Mammary epithelial cell (primary cell): ENCODE results near the gene CHRD.

ENCODE experiments used
- EZH2 ChIP-seq: IDR thresholded peaks from 2 replicates; pipeline ENCODE4 v1.6.1; 2012; ENCODE audit warnings: low read length, inconsistent platforms, borderline replicate concordance
- TF ChIP-seq, protein P1 (sequence below), 2 donors: IDR thresholded peaks in 1 of 2; conservative IDR thresholded peaks in 1 of 2; 2 replicates each; pipeline ENCODE4 v1.5.1; 2011 to 2012; ENCODE audit warnings: inconsistent platforms in 2 of 2, low read length in 2 of 2, mild to moderate bottlenecking in 2 of 2, control low read depth in 1 of 2, low read depth in 1 of 2; ENCODE audit not compliant: insufficient read depth in 1 of 2; ENCODE audit errors: extremely low read depth in 1 of 2

DNA sequence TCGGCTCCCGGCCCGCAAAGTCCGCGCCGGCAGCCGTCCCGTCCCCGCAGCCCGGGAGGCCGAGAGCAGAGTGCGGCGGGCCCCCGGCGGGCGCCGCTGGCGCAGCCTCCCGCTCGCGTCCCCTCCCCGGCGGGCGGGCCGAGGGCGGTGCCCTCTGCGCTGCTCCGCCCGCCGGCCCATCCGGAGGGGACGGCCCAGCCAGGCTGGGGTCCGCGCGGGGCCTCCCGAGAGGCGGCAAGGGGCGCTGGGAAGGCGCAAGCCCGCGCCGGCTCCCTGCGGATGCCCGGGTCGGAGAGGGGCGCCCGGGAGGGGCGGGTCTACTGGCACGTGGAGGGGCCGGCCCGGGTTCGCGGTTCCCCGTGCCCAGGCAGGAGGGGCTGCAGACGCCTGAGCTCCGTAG is 18.3 kb upstream of the CHRD start, which contains the start of the genes CLCN2 and POLR2H:
- TF ChIP-seq, protein P1, sequence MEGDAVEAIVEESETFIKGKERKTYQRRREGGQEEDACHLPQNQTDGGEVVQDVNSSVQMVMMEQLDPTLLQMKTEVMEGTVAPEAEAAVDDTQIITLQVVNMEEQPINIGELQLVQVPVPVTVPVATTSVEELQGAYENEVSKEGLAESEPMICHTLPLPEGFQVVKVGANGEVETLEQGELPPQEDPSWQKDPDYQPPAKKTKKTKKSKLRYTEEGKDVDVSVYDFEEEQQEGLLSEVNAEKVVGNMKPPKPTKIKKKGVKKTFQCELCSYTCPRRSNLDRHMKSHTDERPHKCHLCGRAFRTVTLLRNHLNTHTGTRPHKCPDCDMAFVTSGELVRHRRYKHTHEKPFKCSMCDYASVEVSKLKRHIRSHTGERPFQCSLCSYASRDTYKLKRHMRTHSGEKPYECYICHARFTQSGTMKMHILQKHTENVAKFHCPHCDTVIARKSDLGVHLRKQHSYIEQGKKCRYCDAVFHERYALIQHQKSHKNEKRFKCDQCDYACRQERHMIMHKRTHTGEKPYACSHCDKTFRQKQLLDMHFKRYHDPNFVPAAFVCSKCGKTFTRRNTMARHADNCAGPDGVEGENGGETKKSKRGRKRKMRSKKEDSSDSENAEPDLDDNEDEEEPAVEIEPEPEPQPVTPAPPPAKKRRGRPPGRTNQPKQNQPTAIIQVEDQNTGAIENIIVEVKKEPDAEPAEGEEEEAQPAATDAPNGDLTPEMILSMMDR (conservative IDR thresholded peaks at IDR 0.05 in 1 of 2, IDR thresholded peaks at IDR 0.05 in 1 of 2; ENCODE audit: extremely low read depth in 1 of 2, insufficient read depth in 1 of 2, low read depth in 1 of 2, low read length in 2 of 2) = no peak
- no peak for TF ChIP-seq EZH2
